K562 (cell line): ENCODE results near the gene CLEC1A. TPM values are rescaled to one million over a fixed set of nuclear protein-coding genes. Genes with fewer than 3 reads are reported as not detected.

Source experiments
- ATAC-seq: fragments of 200-7000 bp; cut with Tn5 transposase; 3 replicates; pipeline ENCODE4 v1.9.1; 2020; ENCODE audit warnings: moderate library complexity
- BruUV-seq: library from RNA; stranded (reverse); fragments of 400-500 nt; replicated peaks from 2 replicates; lab custom pipeline; 2021; lab: Mats Ljungman, UMichigan
- CTCF ChIA-PET: fragments of 300-600 bp; formaldehyde crosslinking; extraction: SDS; loops from one replicate; lab custom pipeline; 2021; ENCODE audit warnings: low intra/inter-chr PET ratio; lab: Yijun Ruan, JAX
- POLR2A ChIA-PET: fragments of 300-600, 350-650 bp; sonication (Branson Sonifier 250); formaldehyde crosslinking; extraction: SDS; loops from one replicate; lab custom pipeline; 2021; ENCODE audit warnings: antibody characterized with exemption, inconsistent platforms; lab: Yijun Ruan, JAX
- DNase-seq, 4 experiments: peaks; one replicate each; pipeline versions ENCODE4 v3.0.0 to v3.0.0-alpha.2; 2011 to 2018; ENCODE audit warnings: low spot score in 3 of 4, mixed read lengths in 3 of 4; ENCODE audit errors: extremely low read depth in 1 of 4
- FAIRE-seq: peaks from 2 replicates; lab custom pipeline; 2011; peaks lifted over from hg19 to GRCh38; lab: Jason Lieb, UNC
- H2AFZ ChIP-seq: 2 replicates; pipeline ENCODE4 v1.6.0; 2011; ENCODE audit warnings: low read depth, low read length, control low read depth, inconsistent platforms
- H3K27ac ChIP-seq: fragments of 200-600 bp; 3 replicates; pipeline ENCODE4 v1.8.0; 2011; ENCODE audit warnings: low read depth, mild to moderate bottlenecking, control low read depth, inconsistent platforms, low read length, moderate library complexity, mixed read lengths; ENCODE audit errors: extremely low read depth
- H3K27me3 ChIP-seq, 2 experiments: fragments of 300-600 bp in 1 of 2; 2 replicates in 1 of 2; 3 replicates in 1 of 2; pipeline versions ENCODE4 v1.6.0 to v1.8.0; 2011; ENCODE audit warnings: inconsistent platforms in 2 of 2, low read length in 2 of 2, mild to moderate bottlenecking in 1 of 2, mixed read lengths in 1 of 2, moderate library complexity in 1 of 2; ENCODE audit not compliant: control insufficient read depth in 2 of 2, insufficient read depth in 2 of 2
- H3K36me3 ChIP-seq: fragments of 300-600 bp; 3 replicates; pipeline ENCODE4 v1.8.0; 2011; ENCODE audit warnings: mild to moderate bottlenecking, low read length, inconsistent platforms; ENCODE audit not compliant: control insufficient read depth, insufficient read depth
- H3K4me1 ChIP-seq, 2 experiments: fragments of 200-600 bp in 1 of 2; replicated peaks in 1 of 2; 2 replicates in 1 of 2; 3 replicates in 1 of 2; pipeline versions ENCODE4 v1.5.1 to v1.8.0; 2011; ENCODE audit warnings: inconsistent platforms in 2 of 2, low read length in 2 of 2, mild to moderate bottlenecking in 1 of 2, mixed read lengths in 1 of 2, moderate library complexity in 1 of 2; ENCODE audit not compliant: control insufficient read depth in 2 of 2, insufficient read depth in 2 of 2
- H3K4me2 ChIP-seq: 2 replicates; pipeline ENCODE4 v1.6.1; 2011; ENCODE audit warnings: low read length, control low read depth, inconsistent platforms, mixed read lengths; ENCODE audit not compliant: insufficient read depth
- H3K4me3 ChIP-seq: fragments of 200-600 bp; sonication (generic), shearing (Covaris generic); 2 replicates; pipeline ENCODE4 v1.5.1; 2016; ENCODE audit warnings: control low read depth, inconsistent platforms
- H3K79me2 ChIP-seq: fragments of 200-600 bp; 3 replicates; pipeline ENCODE4 v1.8.0; 2011; ENCODE audit warnings: low read length, inconsistent platforms; ENCODE audit not compliant: control insufficient read depth, insufficient read depth
- H3K9ac ChIP-seq, 2 experiments: 2 replicates each; pipeline versions ENCODE4 v1.6.0 to v1.6.1; 2011; ENCODE audit warnings: low read depth in 2 of 2, low read length in 2 of 2, control low read depth in 1 of 2, inconsistent platforms in 1 of 2, mild to moderate bottlenecking in 1 of 2, mixed read lengths in 1 of 2; ENCODE audit not compliant: insufficient read depth in 1 of 2
- H3K9me1 ChIP-seq: one replicate; pipeline ENCODE4 v1.6.0; 2011; ENCODE audit warnings: inconsistent platforms, mild to moderate bottlenecking, low read length, moderate library complexity; ENCODE audit not compliant: control insufficient read depth, insufficient read depth
- H3K9me3 ChIP-seq: replicated peaks from 2 replicates; pipeline ENCODE4 v1.5.1; 2011; ENCODE audit warnings: low read depth, low read length, inconsistent platforms; ENCODE audit not compliant: control insufficient read depth, insufficient read depth
- H4K20me1 ChIP-seq: replicated peaks from 2 replicates; pipeline ENCODE4 v1.6.1; 2011; ENCODE audit warnings: low read length, inconsistent platforms, mixed read lengths; ENCODE audit not compliant: control insufficient read depth, insufficient read depth
- BACH1 ChIP-seq: fragments of 200-800 bp; sonication (Bioruptor generic); IDR thresholded peaks from 2 replicates; pipeline ENCODE4 v1.6.1; 2016; ENCODE audit warnings: missing genetic modification characterization, missing compliant biosample characterization
- DPF2 ChIP-seq: fragments of 450-650 bp; IDR thresholded peaks from 2 replicates; pipeline ENCODE4 v1.6.1; 2016
- FOXP1 ChIP-seq: sonication (generic); formaldehyde crosslinking; IDR thresholded peaks from 2 replicates; pipeline ENCODE4 v1.8.0; 2022; ENCODE audit warnings: mild to moderate bottlenecking, missing genetic modification reagents
- GABPB1 ChIP-seq: sonication (generic); formaldehyde crosslinking; IDR thresholded peaks from 2 replicates; pipeline ENCODE4 v1.8.0; 2022; ENCODE audit warnings: mild to moderate bottlenecking, missing genetic modification reagents
- GABPB2 ChIP-seq: fragments of 250-450 bp; sonication (Bioruptor Pico); conservative IDR thresholded peaks from 2 replicates; pipeline ENCODE4 v1.5.1; 2021; ENCODE audit warnings: mild to moderate bottlenecking
- HEY1 ChIP-seq: fragments of 250-450 bp; sonication (Bioruptor Pico); IDR thresholded peaks from 2 replicates; pipeline ENCODE4 v1.5.0; 2020; ENCODE audit warnings: mild to moderate bottlenecking, moderate library complexity, borderline replicate concordance
- MECOM ChIP-seq: fragments of 250-450 bp; sonication (Bioruptor Pico); IDR thresholded peaks from 2 replicates; pipeline ENCODE4 v1.8.0; 2022; ENCODE audit warnings: inconsistent platforms
- NCOA1 ChIP-seq: fragments of 450-650 bp; IDR thresholded peaks from 2 replicates; pipeline ENCODE4 v1.6.1; 2016; ENCODE audit warnings: low read depth
- OTX1 ChIP-seq: fragments of 450-650 bp; formaldehyde crosslinking; IDR thresholded peaks from 2 replicates; pipeline ENCODE4 v1.4.0; 2022; ENCODE audit warnings: mild to moderate bottlenecking
- PYGO2 ChIP-seq: fragments of 450-650 bp; IDR thresholded peaks from 2 replicates; pipeline ENCODE4 v1.6.1; 2016; ENCODE audit warnings: mild to moderate bottlenecking, missing genetic modification characterization, moderate library complexity, missing compliant biosample characterization
- SAP30 ChIP-seq: fragments of 200-600 bp; sonication (generic); IDR thresholded peaks from 2 replicates; pipeline ENCODE4 v1.6.1; 2012; ENCODE audit warnings: borderline replicate concordance, low read depth, mild to moderate bottlenecking, moderate library complexity, low read length, control low read depth, inconsistent platforms; ENCODE audit not compliant: insufficient read depth, poor library complexity, severe bottlenecking
- SMARCE1 ChIP-seq: fragments of 450-650 bp; IDR thresholded peaks from 2 replicates; pipeline ENCODE4 v1.7.1; 2016; ENCODE audit warnings: mild to moderate bottlenecking
- STAT6 ChIP-seq: sonication (generic); formaldehyde crosslinking; IDR thresholded peaks from 2 replicates; pipeline ENCODE4 v1.8.1; 2023; ENCODE audit warnings: mild to moderate bottlenecking, missing genetic modification reagents
- ZFP30 ChIP-seq: fragments of 250-450 bp; sonication (Bioruptor Pico); IDR thresholded peaks from 2 replicates; pipeline ENCODE4 v1.8.0; 2022; ENCODE audit warnings: moderate library complexity, mild to moderate bottlenecking, inconsistent platforms, borderline replicate concordance
- ZNF280B ChIP-seq: fragments of 250-450 bp; sonication (Bioruptor Pico); IDR thresholded peaks from 2 replicates; pipeline ENCODE4 v1.5.1; 2021; ENCODE audit warnings: mild to moderate bottlenecking
- ZNF282 ChIP-seq: sonication (generic); formaldehyde crosslinking; IDR thresholded peaks from 2 replicates; pipeline ENCODE4 v1.8.1; 2023; ENCODE audit warnings: missing genetic modification reagents
- ZNF444 ChIP-seq: fragments of 250-450 bp; sonication (Bioruptor Pico); IDR thresholded peaks from 2 replicates; pipeline ENCODE4 v1.4.0; 2020; ENCODE audit warnings: mild to moderate bottlenecking, moderate library complexity
- WGBS: fragments of 100-300 bp; shearing (Covaris generic); methylation state at CpG from one replicate; pipeline ENCODE4 v1.1.6; 2016; ENCODE audit warnings: low coverage, mixed read lengths; ENCODE audit not compliant: insufficient coverage; ENCODE audit errors: missing lambda C conversion rate; 5-methylcytosine and 5-hydroxymethylcytosine counted together
- in situ Hi-C: fragments of 300-500 bp; cut with MboI; formaldehyde crosslinking; loops from 4 replicates; pipeline ENCODE4 v1.15.0; 2018; ENCODE audit warnings: inconsistent platforms, mixed read lengths
- intact Hi-C: fragments of 100-400 bp; cut with micrococcal nuclease; formaldehyde crosslinking; loops from 2 replicates; pipeline ENCODE4 v1.14.2; 2022
- polyA plus RNA-seq, 8 experiments: library from polyadenylated mRNA; depleted of rRNA in 4 of 8; stranded (reverse) in 5 of 8; unstranded in 3 of 8; fragments of >200 nt; fragmentation: Nextera tagmentation in 2 of 8; fragmentation: Illumina TruSeq in 1 of 8; extraction: Ambion mirVana in 2 of 8; extraction: Trizol in 1 of 8; gene quantifications; 2 replicates each; pipeline versions ENCODE4 v1.2.1 to v1.2.3, GENCODE V29; 2011 to 2014; ENCODE audit warnings: inconsistent platforms in 1 of 8, missing spikeins in 1 of 8
- total RNA-seq, 7 experiments: library from RNA; depleted of rRNA in 6 of 7; stranded (reverse); fragments of >200 nt in 6 of 7; fragmentation: Illumina TruSeq in 2 of 7; extraction: Trizol in 2 of 7; gene quantifications; 2 replicates each; pipeline versions ENCODE4 v1.2.1 to v1.2.3, GENCODE V29; 2011 to 2021; ENCODE audit warnings: low replicate concordance in 1 of 7

CLEC1A gene
- total and polyA plus RNA-seq, 9 of the 15 experiments (the other 6 are each of a cell fraction or from before 2014, with no cell fraction given), result 0.04 TPM; not detected in 8

- CTCF ChIA-PET, result no interaction called here
- intact Hi-C loops, result no loop called here
- FAIRE-seq, result no peak
Measured at GRCh38 chr12:10073261-10073660, 25.5 kb downstream of the CLEC1A start.

More at GRCh38 chr12:10073261-10073660, 25.5 kb downstream of the CLEC1A start:
- Histone ChIP-seq H3K4me2 (no peak overlapping the region), H3K9ac (no peak overlapping the region), H3K36me3 (no peaks in the 10 kb centered on the region), H3K79me2 (no peaks in the 10 kb centered on the region), H3K4me1 (no peaks in the 10 kb centered on the region), H2AFZ (no peak overlapping the region), H3K9me1 (no peaks in the 10 kb centered on the region), H3K27ac (no peak overlapping the region), H3K27me3 (no peaks in the 10 kb centered on the region; a peak in 2 of 5 replicates), H3K9me3 (no peaks in the 10 kb centered on the region), H3K4me3 (no peak overlapping the region), H4K20me1 (no peaks in the 10 kb centered on the region)
- DNase-seq (no peak), ATAC-seq (no peak)
- in situ Hi-C loops, result no loop called here
- no TSS peak for BruUV-seq
- TF ChIP-seq MECOM (CRISPR knock-in tag), result no peak
- no peak for TF ChIP-seq ZNF444 (CRISPR knock-in tag)
- no peak for TF ChIP-seq HEY1 (CRISPR knock-in tag)
- no peak for TF ChIP-seq BACH1 (tag)
- TF ChIP-seq GABPB1, result no peak
- TF ChIP-seq OTX1 (CRISPR knock-in tag), result no peak
- TF ChIP-seq STAT6 (CRISPR knock-in tag), result no peak
- TF ChIP-seq PYGO2 (tag), result no peak
- no peak for TF ChIP-seq DPF2
- TF ChIP-seq FOXP1 (CRISPR knock-in tag), result no peak
- TF ChIP-seq ZFP30 (CRISPR knock-in tag), result no peak
- TF ChIP-seq SMARCE1, result no peak
- no peak for TF ChIP-seq GABPB2 (CRISPR knock-in tag)
- no peak for TF ChIP-seq NCOA1
- no peak for TF ChIP-seq ZNF280B
- no peak for TF ChIP-seq SAP30
- TF ChIP-seq ZNF282, result no peak
- WGBS, result 3% methylated on average over 5 of the region's 5 CpGs
- POLR2A ChIA-PET, result interaction anchor here (0.6 to 0.8 kb wide), 3 partner anchors 36 to 1883 kb away, joined by 3 to 4 read pairs (median 3); no protein-coding TSS in a partner anchor
